Ishikawa (cell line): ENCODE measurements around the gene EGFL7.
A peak's percentile ranks its signal among the peaks of the same experiment; 100 is the strongest.

Experiments
- CEBPB ChIP-seq: IDR thresholded peaks from 2 replicates; pipeline ENCODE4 v1.6.1; 2012
- CREB1 ChIP-seq: IDR thresholded peaks from 2 replicates; pipeline ENCODE4 v1.6.1; 2012; ENCODE audit warnings: low read depth
- EGR1 ChIP-seq: IDR thresholded peaks from 2 replicates; pipeline ENCODE4 v1.6.1; 2012
- EP300 ChIP-seq: IDR thresholded peaks from 2 replicates; pipeline ENCODE4 v1.6.1; 2012; ENCODE audit warnings: borderline replicate concordance
- FOXM1 ChIP-seq: IDR thresholded peaks from 2 replicates; pipeline ENCODE4 v1.6.1; 2012; ENCODE audit warnings: low read depth, borderline replicate concordance
- MAX ChIP-seq: IDR thresholded peaks from 2 replicates; pipeline ENCODE4 v1.6.1; 2012
- NFIC ChIP-seq: IDR thresholded peaks from 2 replicates; pipeline ENCODE4 v1.6.1; 2012
- RAD21 ChIP-seq: IDR thresholded peaks from 2 replicates; pipeline ENCODE4 v1.6.1; 2012; ENCODE audit warnings: low read depth
- REST ChIP-seq: IDR thresholded peaks from 2 replicates; pipeline ENCODE4 v1.6.1; 2012; ENCODE audit warnings: low read depth, mild to moderate bottlenecking
- TAF1 ChIP-seq: IDR thresholded peaks from 2 replicates; pipeline ENCODE4 v1.6.1; 2012; ENCODE audit warnings: low read depth, mild to moderate bottlenecking
- TCF12 ChIP-seq: IDR thresholded peaks from 2 replicates; pipeline ENCODE4 v1.6.1; 2012; ENCODE audit warnings: low read depth
- TEAD4 ChIP-seq: IDR thresholded peaks from 2 replicates; pipeline ENCODE4 v1.6.1; 2012
- YY1 ChIP-seq: IDR thresholded peaks from 2 replicates; pipeline ENCODE4 v1.6.1; 2012; ENCODE audit warnings: low read depth
- ZBTB7A ChIP-seq: IDR thresholded peaks from 2 replicates; pipeline ENCODE4 v1.6.1; 2012; ENCODE audit warnings: low read depth

The EGFL7 gene

GRCh38 chr9:136717399-136717798 is 54.7 kb downstream of the EGFL7 start:
- TF ChIP-seq YY1 = no peak
- TF ChIP-seq CEBPB = no peak
- TF ChIP-seq REST = no peak

- no peak for TF ChIP-seq NFIC
- no peak for TF ChIP-seq TAF1
- TF ChIP-seq MAX = no peak
- no peak for TF ChIP-seq CREB1
- no peak for TF ChIP-seq ZBTB7A
- TF ChIP-seq FOXM1 = no peak
- TF ChIP-seq YY1 = no peak
- no peak for TF ChIP-seq EP300
- TF ChIP-seq RAD21 = no peak
- no peak for TF ChIP-seq EGR1
- no peak for TF ChIP-seq CEBPB
- TF ChIP-seq TCF12 = no peak
- no peak for TF ChIP-seq REST
- no peak for TF ChIP-seq TEAD4
Measured at GRCh38 chr9:136718345-136719194, 55.9 kb downstream of the EGFL7 start.

- TF ChIP-seq FOXM1 = no peak
- TF ChIP-seq NFIC = peak; percentile 45; the same call in 1 of the 2 replicates
Measured at GRCh38 chr9:136719195-136719880, 56.6 kb downstream of the EGFL7 start.

- TF ChIP-seq TAF1 (no peak), RAD21 (no peak), ZBTB7A (peak; percentile 44; the same call in 1 of the 2 replicates)
Measured at GRCh38 chr9:136720251-136720897, 57.7 kb downstream of the EGFL7 start.

- TF ChIP-seq TCF12 (no peak), EGR1 (no peak), RAD21 (no peak), FOXM1 (no peak), TAF1 (no peak), YY1 (no peak), ZBTB7A (no peak), EP300 (no peak)
Measured at GRCh38 chr9:136720898-136721338, 58.2 kb downstream of the EGFL7 start.

- peak; percentile 62 for TF ChIP-seq NFIC
- no peak for TF ChIP-seq RAD21
Measured at GRCh38 chr9:136721339-136722092, 58.8 kb downstream of the EGFL7 start.
